ENCODE data around the gene OTOP1. TPM values are rescaled to one million over a fixed set of nuclear protein-coding genes. Genes with fewer than 3 reads are reported as not detected.
"Not testable (repeated sequence)": the region's sequence is repeated elsewhere in the genome, so short reads cannot be mapped to it uniquely, and the experiment has no call there.

Gene OTOP1
- total and polyA plus RNA-seq, 8 donors: not detected

DNA sequence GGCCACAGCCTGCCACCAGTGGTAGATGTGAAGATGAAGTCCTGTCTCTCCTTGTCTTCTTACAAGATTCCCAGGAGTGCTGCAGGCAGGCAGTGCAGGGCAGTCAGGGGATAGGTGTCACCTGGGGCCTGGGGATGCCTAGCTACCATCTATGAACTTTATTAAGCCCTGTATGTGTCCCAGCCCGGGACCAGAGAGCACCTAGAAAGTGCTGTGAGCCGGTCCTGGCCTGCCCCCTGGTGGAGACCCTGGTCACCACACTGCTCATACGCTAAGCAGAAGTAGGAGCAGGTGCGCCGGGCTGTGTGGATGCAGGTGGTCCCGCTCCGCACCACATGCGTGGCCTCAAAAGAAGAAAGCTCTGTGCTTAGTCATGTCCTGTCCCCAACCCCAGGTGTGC, 81.1 kb downstream of the OTOP1 start:
- ATAC-seq; intact Hi-C loops (cut with DNase I); H3K4me1 ChIP-seq; H3K27ac ChIP-seq; H3K27me3 ChIP-seq; H3K9me3 ChIP-seq; FAIRE-seq; H3K36me3 ChIP-seq; H3K4me3 ChIP-seq: not testable (repeated sequence)
- 0 to 5% methylated on average over 3 to 5 of the region's 8 CpGs for WGBS, 2 donors
- peak in 3 of 6 donors; percentile 21 to 81 (median 63) for DNase-seq
- TF ChIP-seq, protein P1, sequence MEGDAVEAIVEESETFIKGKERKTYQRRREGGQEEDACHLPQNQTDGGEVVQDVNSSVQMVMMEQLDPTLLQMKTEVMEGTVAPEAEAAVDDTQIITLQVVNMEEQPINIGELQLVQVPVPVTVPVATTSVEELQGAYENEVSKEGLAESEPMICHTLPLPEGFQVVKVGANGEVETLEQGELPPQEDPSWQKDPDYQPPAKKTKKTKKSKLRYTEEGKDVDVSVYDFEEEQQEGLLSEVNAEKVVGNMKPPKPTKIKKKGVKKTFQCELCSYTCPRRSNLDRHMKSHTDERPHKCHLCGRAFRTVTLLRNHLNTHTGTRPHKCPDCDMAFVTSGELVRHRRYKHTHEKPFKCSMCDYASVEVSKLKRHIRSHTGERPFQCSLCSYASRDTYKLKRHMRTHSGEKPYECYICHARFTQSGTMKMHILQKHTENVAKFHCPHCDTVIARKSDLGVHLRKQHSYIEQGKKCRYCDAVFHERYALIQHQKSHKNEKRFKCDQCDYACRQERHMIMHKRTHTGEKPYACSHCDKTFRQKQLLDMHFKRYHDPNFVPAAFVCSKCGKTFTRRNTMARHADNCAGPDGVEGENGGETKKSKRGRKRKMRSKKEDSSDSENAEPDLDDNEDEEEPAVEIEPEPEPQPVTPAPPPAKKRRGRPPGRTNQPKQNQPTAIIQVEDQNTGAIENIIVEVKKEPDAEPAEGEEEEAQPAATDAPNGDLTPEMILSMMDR (IDR thresholded peaks at IDR 0.05): peak in 3 of 4 donors; percentile 10 to 53 (median 23)

DNA sequence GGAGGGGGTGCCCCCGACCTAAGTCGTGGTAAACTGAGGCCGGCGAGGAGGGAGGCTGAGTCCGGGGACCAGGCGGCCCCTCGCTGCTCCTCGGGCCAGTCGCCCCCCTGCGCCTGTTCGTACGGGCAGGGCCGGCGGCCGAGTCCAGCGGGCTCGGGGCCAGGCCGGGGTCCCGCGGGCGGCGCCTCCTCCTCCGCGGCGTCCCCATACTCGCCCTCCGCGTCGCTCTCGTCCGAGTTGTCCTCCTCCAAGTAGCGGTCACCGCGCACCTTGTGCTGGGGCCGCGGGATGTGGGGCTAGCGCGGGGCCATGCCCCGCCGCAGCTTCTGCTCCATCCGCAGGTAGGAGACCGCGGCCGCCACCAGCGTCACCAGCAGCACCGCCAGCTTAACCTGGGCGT, 83.4 kb downstream of the OTOP1 start:
- 2% methylated on average over 18 to 44 of the region's 47 CpGs for WGBS, 2 donors
- H3K4me1 ChIP-seq; H3K27me3 ChIP-seq; intact Hi-C loops (cut with DNase I); H3K4me3 ChIP-seq; H3K9me3 ChIP-seq; H3K36me3 ChIP-seq; ATAC-seq; DNase-seq; FAIRE-seq; H3K27ac ChIP-seq: not testable (repeated sequence)

DNA sequence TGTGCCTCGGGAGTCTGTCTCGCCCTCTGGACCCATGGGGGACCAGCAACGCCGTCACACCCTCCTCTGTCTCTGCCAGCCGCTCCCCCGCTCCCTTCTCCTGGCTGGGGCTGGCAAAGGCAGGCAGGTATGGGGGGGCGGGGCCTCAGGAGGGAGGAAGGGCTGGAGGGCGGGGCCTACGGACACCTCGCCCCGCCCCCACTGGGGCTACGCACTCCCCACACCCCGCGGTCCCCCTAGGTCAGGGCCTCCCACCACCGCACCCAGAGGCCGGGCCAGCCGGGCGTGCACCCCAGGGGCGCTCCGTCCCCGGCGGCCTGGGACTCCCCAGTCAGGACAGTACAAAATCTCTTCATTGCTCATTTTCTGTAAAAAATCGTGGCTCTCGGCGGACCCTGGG, 84.0 kb downstream of the OTOP1 start:
- ATAC-seq; H3K27ac ChIP-seq; FAIRE-seq; H3K36me3 ChIP-seq; intact Hi-C loops (cut with DNase I); H3K27me3 ChIP-seq; H3K4me1 ChIP-seq; H3K4me3 ChIP-seq; H3K9me3 ChIP-seq: not testable (repeated sequence)
- peak in 1 of 6 donors; percentile 12 for DNase-seq
- WGBS, 2 donors: 7 to 8% methylated on average over 21 to 22 of the region's 25 CpGs

- FAIRE-seq; H3K27ac ChIP-seq; H3K4me1 ChIP-seq; H3K36me3 ChIP-seq; H3K27me3 ChIP-seq; DNase-seq; H3K4me3 ChIP-seq; intact Hi-C loops (cut with DNase I); ATAC-seq; H3K9me3 ChIP-seq: not testable (repeated sequence)
- WGBS, 2 donors: 73 to 84% methylated on average over 11 of the region's 11 CpGs
Observed at GRCh38 chr4:4141186-4141585, 85.5 kb downstream of the OTOP1 start.

Other genes starting within 250 kb of the OTOP1 start
- gene TMEM128, start 21.3 kb upstream of the OTOP1 start, total RNA-seq: 10 to 100 TPM in 2 of 6 donors, 1 to 10 TPM in 4; 6.5 to 10.9 (median 8.2) TPM
- gene TMEM128, start 21.3 kb upstream of the OTOP1 start, polyA plus RNA-seq: 10 to 100 TPM in 1 of 2 donors, 1 to 10 TPM in 1; 8.7 to 23.3 TPM
- gene LYAR, start 63.2 kb upstream of the OTOP1 start, total RNA-seq: 1 to 10 TPM; 1.5 to 6.3 (median 3.9) TPM
- 1 to 10 TPM; 5.2 to 6.6 TPM for gene LYAR, start 63.2 kb upstream of the OTOP1 start, polyA plus RNA-seq
- gene ZBTB49, start 63.3 kb upstream of the OTOP1 start, total RNA-seq: 1 to 10 TPM; 1.5 to 3.7 (median 3.4) TPM
- gene ZBTB49, start 63.3 kb upstream of the OTOP1 start, polyA plus RNA-seq: 1 to 10 TPM; 2.3 to 3.9 TPM
- gene NSG1, start 160.2 kb upstream of the OTOP1 start, total RNA-seq: 1 to 10 TPM in 3 of 6 donors, under 1 TPM in 3; 0.28 to 2.9 (median 0.92) TPM
- gene NSG1, start 160.2 kb upstream of the OTOP1 start, polyA plus RNA-seq: 10 to 100 TPM in 1 of 2 donors, under 1 TPM in 1; 0.95 to 10.1 TPM

Measured in pancreas (tissue), 10 donors.